ENCODE data around the gene BCAM.

GRCh38 chr19:44847144-44848035 lies 38.5 kb downstream of the BCAM start:
- TF ChIP-seq CTCF (IDR thresholded peaks at IDR 0.05) (no peak), ZFX (IDR thresholded peaks at IDR 0.05; ENCODE audit: borderline replicate concordance) (no peak)
